ENCODE results near the gene GUK1.

GUK1 gene

DNA sequence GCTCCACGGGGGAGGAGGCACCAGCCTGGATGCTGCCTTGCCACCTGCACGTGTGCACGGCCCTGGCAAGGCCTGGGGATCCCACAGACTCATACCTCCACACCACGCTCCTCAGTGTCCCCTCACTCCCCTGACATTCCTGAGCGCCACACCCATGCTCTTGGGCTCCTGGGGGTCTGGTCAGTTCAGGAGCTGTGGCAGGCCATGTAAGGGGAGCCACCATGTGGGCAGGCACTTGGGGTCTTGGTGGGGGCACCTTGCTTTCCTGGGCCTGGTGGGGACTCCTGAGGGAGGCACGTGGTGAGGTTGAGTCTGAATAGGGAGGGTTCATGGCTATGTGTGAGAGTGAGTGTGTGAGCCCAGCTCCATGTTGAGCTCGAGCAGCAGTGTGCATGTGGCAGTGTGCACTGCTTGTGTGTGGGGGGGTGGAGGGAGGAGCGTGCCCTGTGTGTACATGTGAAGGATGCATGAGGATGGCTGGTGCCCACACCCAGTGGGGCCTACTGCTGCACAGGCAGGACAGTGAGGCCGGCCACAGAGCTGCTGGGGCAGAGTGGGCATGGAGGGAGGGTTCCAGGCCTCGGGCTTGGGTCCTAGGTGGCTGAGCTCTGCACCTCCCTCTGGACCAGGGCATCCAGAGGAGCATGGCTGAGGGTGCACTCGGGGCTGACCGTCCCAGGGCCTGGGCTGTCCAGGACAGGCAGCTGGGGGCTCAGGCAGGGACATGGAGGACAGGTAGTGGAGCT lies 11.3 kb downstream of the GUK1 start:
- peak in 1 of 5 donors; percentile 15 for DNase-seq

DNA sequence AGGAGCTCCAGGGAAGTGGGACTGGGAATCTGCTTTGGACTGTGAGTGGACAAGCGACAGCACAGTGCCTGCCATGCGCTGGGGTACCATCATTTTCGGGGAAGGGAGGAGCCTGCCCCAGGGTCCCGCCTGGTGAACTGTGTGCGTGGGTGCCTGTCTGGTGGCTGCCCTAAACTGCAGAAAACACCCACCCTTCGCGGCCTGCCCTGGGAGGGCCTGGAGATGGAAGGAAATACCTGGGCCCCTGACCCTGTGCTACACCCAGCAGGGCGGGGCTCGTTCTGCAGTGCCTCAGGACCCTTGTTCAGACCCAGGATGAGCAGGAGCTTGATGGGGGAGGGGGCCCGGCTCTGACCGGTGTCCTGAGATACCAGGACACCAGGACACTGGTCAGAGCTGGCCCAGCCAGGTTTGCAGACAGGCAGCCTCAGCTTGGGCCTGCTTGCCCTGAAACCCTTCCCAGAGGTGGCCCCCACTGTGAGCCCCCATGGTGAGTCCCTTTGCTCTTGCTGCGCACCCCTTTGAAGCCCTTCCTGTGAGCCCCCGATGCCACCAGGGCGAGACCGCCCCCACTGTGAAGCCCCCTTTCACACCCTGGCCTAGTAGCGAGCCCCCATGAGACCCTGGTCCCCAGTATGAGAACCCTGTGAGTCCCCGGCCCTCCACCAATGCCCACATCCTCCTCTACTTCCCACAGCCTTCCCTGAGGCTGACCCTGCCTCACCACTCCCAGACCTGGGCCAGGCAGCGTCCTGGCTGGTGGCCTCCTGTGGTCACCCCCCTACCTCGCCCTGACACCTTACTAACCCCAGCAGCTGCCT lies 12.2 kb downstream of the GUK1 start:
- DNase-seq = peak in 1 of 5 donors; percentile 5

DNA sequence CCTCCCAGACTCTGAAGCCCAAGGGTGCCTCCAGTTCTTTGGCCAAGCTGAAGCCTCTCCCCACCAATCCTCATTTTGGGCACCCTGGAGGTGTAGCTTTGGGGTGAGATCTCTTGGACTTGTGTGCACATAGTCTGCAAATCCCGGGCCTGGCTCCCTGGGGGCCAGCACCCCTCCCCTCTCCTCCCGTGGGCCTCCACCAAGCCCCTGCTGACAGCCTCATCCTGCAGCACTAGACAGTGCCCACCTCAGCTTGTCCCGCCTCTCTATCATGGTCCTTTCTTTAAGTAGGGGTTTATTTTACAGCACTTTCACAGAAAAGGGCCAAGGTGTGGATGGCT lies 12.8 kb downstream of the GUK1 start:
- peak in 1 of 5 donors; percentile 5 for DNase-seq

GRCh38 chr1:228154021-228154669 lies 14.1 kb downstream of the GUK1 start:
- DNase-seq = no peak

GRCh38 chr1:228154670-228155571 lies 14.8 kb downstream of the GUK1 start:
- no peak for DNase-seq

- DNase-seq = no peak
These were observed 15.8 kb downstream of the GUK1 start for GRCh38 chr1:228155596-228156514.

GRCh38 chr1:228156515-228156881 lies 16.4 kb downstream of the GUK1 start:
- DNase-seq = no peak

DNA sequence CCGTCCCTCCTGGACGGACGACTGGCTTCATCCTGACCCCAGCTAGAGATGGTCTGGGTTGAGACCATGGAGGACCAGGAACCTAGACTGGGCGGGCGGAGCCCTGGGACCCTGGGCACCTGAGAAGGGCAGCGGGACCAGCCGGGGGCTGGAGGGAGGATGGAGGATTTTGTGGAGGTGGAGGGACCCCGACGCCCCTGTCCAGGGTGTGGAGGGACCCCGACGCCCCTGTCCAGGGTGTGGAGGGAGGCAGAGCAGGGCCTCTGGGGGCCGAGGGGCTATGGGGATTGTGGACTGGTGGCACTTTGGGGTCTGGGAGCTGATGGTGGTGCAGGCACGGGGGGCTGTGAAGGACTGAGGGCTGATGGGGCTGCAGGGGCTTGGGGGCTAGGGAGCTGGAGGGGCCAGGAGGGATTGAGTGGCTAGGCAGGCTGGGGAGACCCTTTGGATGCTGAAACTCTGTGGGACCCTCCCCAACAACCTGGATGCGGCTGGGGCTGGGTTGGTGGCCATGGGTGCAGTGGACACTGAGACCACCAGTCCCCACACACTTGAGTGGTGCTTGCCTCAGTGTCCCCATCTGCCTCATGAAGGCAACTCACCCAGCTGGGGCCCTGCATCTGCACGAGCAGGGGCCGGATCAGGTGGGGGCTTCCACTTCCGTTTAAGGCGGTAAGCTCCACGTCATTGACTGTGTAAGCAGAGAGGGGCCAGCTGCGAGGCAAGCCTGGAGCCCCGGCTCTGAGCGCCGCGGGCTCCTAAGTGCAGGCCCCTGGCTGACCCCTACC lies 17.1 kb downstream of the GUK1 start:
- DNase-seq = no peak

- DNase-seq = no peak
These were observed 17.6 kb downstream of the GUK1 start for GRCh38 chr1:228157729-228158126.

DNA sequence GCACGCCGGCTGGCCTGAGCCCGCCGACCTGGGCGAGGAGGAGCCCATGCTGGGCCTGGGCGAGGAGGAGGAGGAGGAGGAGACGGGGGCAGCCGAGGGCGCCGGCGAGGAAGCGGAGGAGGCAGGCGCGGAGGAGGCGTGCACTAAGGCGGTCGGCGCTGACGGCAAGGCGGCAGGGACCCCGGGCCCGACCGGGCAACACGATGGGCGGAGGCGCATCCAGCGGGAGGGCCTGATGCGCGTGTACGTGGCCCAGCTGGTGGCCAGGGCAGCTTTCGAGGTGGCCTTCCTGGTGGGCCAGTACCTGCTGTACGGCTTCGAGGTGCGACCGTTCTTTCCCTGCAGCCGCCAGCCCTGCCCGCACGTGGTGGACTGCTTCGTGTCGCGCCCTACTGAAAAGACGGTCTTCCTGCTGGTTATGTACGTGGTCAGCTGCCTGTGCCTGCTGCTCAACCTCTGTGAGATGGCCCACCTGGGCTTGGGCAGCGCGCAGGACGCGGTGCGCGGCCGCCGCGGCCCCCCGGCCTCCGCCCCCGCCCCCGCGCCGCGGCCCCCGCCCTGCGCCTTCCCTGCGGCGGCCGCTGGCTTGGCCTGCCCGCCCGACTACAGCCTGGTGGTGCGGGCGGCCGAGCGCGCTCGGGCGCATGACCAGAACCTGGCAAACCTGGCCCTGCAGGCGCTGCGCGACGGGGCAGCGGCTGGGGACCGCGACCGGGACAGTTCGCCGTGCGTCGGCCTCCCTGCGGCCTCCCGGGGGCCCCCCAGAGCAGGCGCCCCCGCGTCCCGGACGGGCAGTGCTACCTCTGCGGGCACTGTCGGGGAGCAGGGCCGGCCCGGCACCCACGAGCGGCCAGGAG lies 18.3 kb downstream of the GUK1 start:
- no peak for DNase-seq

DNA sequence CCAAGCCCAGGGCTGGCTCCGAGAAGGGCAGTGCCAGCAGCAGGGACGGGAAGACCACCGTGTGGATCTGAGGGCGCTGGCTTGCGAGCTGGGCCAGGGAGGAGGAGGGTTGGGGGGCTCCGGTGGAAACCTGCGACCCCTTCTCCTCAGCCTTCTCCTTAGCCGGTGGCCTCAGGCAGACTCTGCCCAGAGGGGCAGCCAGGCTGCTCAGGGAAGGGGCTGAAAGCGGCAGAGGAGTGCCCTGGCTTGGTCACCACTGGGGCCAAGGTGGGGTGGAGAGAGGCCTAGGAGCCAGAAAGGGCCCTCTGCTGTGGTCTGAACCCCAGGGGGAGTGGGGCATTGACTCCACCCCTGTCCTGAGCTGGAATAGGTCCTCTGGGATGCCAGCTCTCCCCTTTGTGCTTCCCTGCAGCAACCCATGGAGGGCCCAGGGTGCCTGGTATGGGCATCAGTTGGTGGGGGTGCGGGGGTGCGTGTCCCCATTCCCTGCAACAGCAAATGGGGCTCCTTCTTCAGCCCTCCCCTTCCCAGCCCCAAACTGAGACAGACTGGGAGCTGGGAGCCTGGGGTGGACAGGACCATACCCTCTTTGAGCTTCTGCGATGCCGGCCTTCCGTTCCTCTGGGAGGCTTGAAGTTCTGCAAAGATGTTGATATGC lies 19.1 kb downstream of the GUK1 start:
- DNase-seq = no peak

- DNase-seq = no peak
These were observed 20.2 kb downstream of the GUK1 start for GRCh38 chr1:228160201-228160761.

DNA sequence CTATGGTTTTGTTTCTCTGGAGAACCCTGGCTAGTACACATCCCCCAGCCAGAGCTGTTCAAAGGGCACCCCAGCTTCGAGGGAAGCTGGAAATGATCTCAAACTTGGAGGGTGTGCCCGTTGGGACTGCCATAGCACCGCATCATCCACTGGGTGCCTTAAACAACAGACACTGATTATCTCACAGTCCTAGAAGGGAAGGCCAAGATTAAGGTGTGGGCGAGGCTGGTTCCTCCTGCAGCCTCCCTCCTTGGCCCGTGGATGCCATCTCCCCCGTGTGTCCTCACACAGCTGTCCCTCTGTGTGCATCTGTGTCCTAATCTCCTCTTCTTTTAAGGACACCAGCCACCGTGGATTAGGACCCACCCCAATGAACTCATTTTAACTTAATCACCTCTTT lies 21.3 kb downstream of the GUK1 start:
- no peak for DNase-seq

DNA sequence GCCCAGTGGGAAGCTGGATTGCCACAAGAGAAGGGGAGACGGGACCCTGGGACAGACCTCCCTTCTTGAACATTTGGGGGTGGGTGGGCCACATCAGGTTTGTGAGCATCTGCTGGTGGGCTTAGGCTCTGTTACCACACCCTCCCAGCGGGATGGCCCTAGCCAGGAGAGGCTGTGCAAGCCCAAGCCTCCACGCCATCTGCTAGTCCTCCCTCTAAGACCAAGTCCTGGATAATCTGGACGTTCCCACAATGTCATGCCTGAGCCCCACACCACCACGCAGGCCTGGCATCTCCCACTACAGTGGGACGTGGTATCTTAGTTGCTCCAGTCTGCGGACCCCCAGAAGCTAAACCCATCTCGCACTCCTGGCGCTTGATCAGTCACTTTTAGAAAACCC lies 21.8 kb downstream of the GUK1 start:
- no peak for DNase-seq

DNA sequence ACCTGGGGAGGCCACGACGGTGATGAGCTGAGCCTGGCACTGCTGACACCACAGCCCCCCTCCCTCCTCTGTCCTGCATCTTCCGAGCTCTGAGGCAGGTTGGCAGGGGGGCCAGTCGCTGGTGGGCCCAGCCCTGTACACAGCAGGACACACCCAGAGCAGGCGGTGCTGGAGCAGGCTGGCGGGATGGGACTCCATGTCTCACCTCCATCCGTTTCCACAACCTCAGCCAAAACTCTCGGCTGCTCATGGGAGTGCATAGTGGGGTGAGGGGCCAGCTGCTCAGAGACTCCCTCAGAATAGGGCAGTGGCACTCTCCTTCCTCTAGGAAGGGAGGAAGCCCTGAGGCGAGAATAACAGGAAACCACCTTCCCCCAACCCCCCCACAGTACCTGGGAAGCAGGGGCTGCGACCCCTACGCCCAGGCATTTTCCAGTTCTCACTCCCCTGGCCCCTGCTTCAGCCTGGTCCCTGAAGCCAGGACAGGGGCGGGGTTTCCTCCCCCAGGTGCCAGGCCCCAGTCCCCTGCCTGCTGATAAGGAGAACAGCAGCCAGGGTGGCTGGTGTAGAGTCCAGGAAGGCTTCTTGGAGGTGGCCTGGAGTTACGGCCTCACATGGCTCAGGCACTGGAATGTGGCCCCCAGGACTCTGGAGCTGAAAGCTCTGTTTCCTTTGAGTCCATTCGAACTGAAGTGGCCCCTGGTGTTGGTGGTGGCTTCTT lies 22.4 kb downstream of the GUK1 start:
- DNase-seq = no peak

DNA sequence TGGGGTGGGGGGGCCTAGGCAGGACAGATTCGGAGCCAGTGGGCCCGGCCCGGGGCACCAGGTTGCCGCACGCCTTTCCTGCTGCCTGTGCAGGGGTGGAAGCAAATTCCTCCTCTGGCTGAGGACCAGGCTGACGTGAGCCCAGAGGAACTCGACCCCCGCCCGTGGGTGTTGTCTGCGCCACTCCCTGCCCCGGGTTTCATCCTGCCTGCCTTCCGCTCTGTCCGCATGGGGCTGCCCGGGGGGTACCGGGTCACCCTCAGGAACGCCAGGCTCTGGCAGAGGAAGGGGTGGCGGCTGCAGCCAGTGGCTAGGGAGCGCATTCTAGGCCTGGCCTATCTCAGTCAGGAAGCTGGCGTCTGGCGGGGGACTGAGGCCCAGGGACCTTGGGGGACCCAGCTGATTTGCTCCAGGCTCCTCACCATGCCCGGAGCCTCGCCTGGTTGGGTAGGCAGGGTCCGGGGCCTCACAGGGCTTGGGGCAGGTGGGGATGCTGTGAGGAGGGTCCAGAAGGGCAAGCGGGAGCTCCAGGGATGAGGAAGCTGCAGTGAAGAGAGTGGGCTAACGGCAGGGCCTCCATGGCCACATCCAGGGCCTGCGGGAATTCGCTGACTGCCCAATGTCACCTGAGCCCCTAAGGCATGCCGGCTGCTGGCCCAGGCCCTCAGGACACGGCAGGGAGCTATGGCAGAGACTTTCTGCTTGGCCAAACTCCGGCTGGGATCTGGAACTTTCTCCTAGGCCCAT lies 23.1 kb downstream of the GUK1 start:
- DNase-seq = no peak

DNA sequence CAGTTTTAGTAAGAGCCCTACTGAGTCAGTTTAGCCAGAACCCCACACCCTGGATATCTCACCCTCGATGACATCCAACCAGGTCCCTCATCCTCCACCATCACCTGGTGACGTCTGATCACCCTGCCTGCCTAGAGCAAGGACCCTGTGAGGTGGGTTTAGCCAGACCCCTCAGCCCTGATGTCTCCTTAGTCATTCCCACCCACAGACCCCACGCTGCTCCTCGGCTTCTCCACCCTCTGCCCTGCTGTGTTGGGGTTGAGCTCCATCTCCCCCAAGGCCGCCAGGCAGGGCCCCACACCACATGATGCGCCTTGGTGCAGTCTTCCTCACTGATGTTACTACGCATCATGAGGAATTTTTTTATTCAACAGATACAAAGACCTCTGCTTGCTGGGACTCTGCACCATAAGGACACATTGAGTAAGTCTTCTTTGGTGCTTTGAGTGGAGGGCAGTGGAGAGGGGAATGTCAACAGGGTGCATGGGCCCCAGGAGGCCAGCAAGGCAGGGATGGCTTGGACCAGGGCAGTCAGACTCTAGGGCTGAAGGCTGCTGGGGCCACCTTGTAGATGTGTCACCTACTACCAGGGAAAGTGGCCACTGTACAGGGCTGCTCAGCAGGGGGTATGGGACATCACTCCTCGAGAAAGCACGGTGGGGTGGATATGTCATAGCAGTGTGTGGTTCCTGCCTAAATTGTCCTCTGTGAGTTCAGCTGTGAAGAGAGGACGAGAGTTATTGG lies 23.9 kb downstream of the GUK1 start:
- DNase-seq = no peak
